Liver (tissue), 9 donors: ENCODE data around the gene SLC39A10. TPM values are rescaled to one million over a fixed set of nuclear protein-coding genes. Genes with fewer than 3 reads are reported as not detected.

Source experiments
- DNase-seq: peaks from one replicate; pipeline ENCODE4 v3.0.0-alpha.2; 2017; ENCODE audit warnings: low spot score
- H3K27ac ChIP-seq, 2 donors: one replicate each; pipeline ENCODE4 v1.7.0; 2013; ENCODE audit warnings: inconsistent platforms in 2 of 2, low read length in 2 of 2, control low read depth in 1 of 2, low read depth in 1 of 2, mild to moderate bottlenecking in 1 of 2
- H3K27me3 ChIP-seq, 4 donors: one replicate each; pipeline versions ENCODE4 v1.6.1 to v1.7.0; 2013; ENCODE audit warnings: low read length in 3 of 4, inconsistent platforms in 1 of 4, mild to moderate bottlenecking in 1 of 4, moderate library complexity in 1 of 4; ENCODE audit not compliant: control insufficient read depth in 4 of 4, insufficient read depth in 4 of 4
- H3K36me3 ChIP-seq, 4 donors: one replicate each; pipeline versions ENCODE4 v1.6.1 to v1.7.0; 2013; ENCODE audit warnings: low read length in 3 of 4, mild to moderate bottlenecking in 3 of 4, low read depth in 1 of 4, moderate library complexity in 1 of 4; ENCODE audit not compliant: control insufficient read depth in 4 of 4, insufficient read depth in 3 of 4
- H3K4me1 ChIP-seq, 4 donors: one replicate each; pipeline versions ENCODE4 v1.6.1 to v1.7.0; 2013; ENCODE audit warnings: low read length in 3 of 4, mild to moderate bottlenecking in 3 of 4, moderate library complexity in 1 of 4; ENCODE audit not compliant: control insufficient read depth in 4 of 4, insufficient read depth in 4 of 4
- H3K4me3 ChIP-seq, 3 donors: one replicate each; pipeline versions ENCODE4 v1.6.1 to v1.7.0; 2013; ENCODE audit warnings: low read length in 3 of 3, control low read depth in 1 of 3, low read depth in 1 of 3, mild to moderate bottlenecking in 1 of 3
- H3K9ac ChIP-seq, 2 donors: one replicate each; pipeline ENCODE4 v1.7.0; 2013; ENCODE audit warnings: low read length in 2 of 2, mild to moderate bottlenecking in 2 of 2, moderate library complexity in 2 of 2, control low read depth in 1 of 2, low read depth in 1 of 2
- H3K9me3 ChIP-seq, 4 donors: one replicate each; pipeline versions ENCODE4 v1.6.1 to v1.7.0; 2013; ENCODE audit warnings: low read length in 3 of 4; ENCODE audit not compliant: control insufficient read depth in 4 of 4
- ATF3 ChIP-seq: IDR thresholded peaks from 2 replicates; pipeline ENCODE4 v1.6.1; 2016; ENCODE audit warnings: antibody characterized with exemption
- CTCF ChIP-seq: fragments of 150-350 bp; IDR thresholded peaks from 2 replicates; pipeline ENCODE4 v1.5.1; 2017; ENCODE audit warnings: improper control_type of control experiment, low read depth, low read length; ENCODE audit not compliant: missing input control
- EGR1 ChIP-seq, 2 donors: IDR thresholded peaks; 2 replicates each; pipeline ENCODE4 v1.6.1; 2016 to 2018; ENCODE audit warnings: antibody characterized with exemption in 2 of 2, low read depth in 2 of 2
- FOXA1 ChIP-seq: IDR thresholded peaks from 2 replicates; pipeline ENCODE4 v1.6.1; 2016; ENCODE audit warnings: antibody characterized with exemption
- FOXA2 ChIP-seq: IDR thresholded peaks from 2 replicates; pipeline ENCODE4 v1.6.1; 2016; ENCODE audit warnings: antibody characterized with exemption
- GABPA ChIP-seq, 2 donors: IDR thresholded peaks in 1 of 2; conservative IDR thresholded peaks in 1 of 2; 2 replicates each; pipeline ENCODE4 v1.6.1; 2016; ENCODE audit warnings: antibody characterized with exemption in 2 of 2, mild to moderate bottlenecking in 1 of 2, moderate library complexity in 1 of 2
- HNF4A ChIP-seq, 2 donors: conservative IDR thresholded peaks; 2 replicates each; pipeline ENCODE4 v1.6.1; 2016; ENCODE audit warnings: antibody characterized with exemption in 2 of 2, mild to moderate bottlenecking in 2 of 2
- HNF4G ChIP-seq: IDR thresholded peaks from 2 replicates; pipeline ENCODE4 v1.6.1; 2016; ENCODE audit warnings: antibody characterized with exemption
- JUND ChIP-seq, 2 donors: IDR thresholded peaks; 2 replicates each; pipeline ENCODE4 v1.6.1; 2016; ENCODE audit warnings: antibody characterized with exemption in 2 of 2
- MAX ChIP-seq: IDR thresholded peaks from 2 replicates; pipeline ENCODE4 v1.6.1; 2016; ENCODE audit warnings: antibody characterized with exemption
- NR2F2 ChIP-seq: IDR thresholded peaks from 2 replicates; pipeline ENCODE4 v1.6.1; 2016; ENCODE audit warnings: antibody characterized with exemption
- RAD21 ChIP-seq, 2 donors: IDR thresholded peaks; 2 replicates each; pipeline ENCODE4 v1.6.1; 2016; ENCODE audit warnings: antibody characterized with exemption in 2 of 2, mild to moderate bottlenecking in 2 of 2
- REST ChIP-seq: IDR thresholded peaks from 2 replicates; pipeline ENCODE4 v1.6.1; 2016; ENCODE audit warnings: antibody characterized with exemption, mild to moderate bottlenecking
- RXRA ChIP-seq, 2 donors: IDR thresholded peaks; 2 replicates each; pipeline ENCODE4 v1.6.1; 2017 to 2018; ENCODE audit warnings: antibody characterized with exemption in 2 of 2, mild to moderate bottlenecking in 1 of 2
- SP1 ChIP-seq: IDR thresholded peaks from 2 replicates; pipeline ENCODE4 v1.6.1; 2018; ENCODE audit warnings: antibody characterized with exemption, mild to moderate bottlenecking
- TAF1 ChIP-seq: conservative IDR thresholded peaks from 2 replicates; pipeline ENCODE4 v1.6.1; 2016; ENCODE audit warnings: antibody characterized with exemption, mild to moderate bottlenecking
- YY1 ChIP-seq: IDR thresholded peaks from 2 replicates; pipeline ENCODE4 v1.6.1; 2016; ENCODE audit warnings: antibody characterized with exemption, mild to moderate bottlenecking
- ZBTB33 ChIP-seq: IDR thresholded peaks from 2 replicates; pipeline ENCODE4 v1.6.1; 2016; ENCODE audit warnings: antibody characterized with exemption
- WGBS: extraction: QIAGEN DNeasy Blood & Tissue Kit; methylation state at CpG from one replicate; pipeline ENCODE4 v1.1.7; 2013; 5-methylcytosine and 5-hydroxymethylcytosine counted together
- polyA plus RNA-seq, 2 donors: library from polyadenylated mRNA; stranded (reverse) in 1 of 2; unstranded in 1 of 2; fragments of 200-250 nt in 1 of 2; fragments of >200 nt in 1 of 2; fragmentation: Nextera tagmentation in 1 of 2; extraction: Ambion mirVana in 1 of 2; gene quantifications; one replicate each; pipeline versions ENCODE4 v1.2.1 to v1.2.3, GENCODE V29; 2013 to 2015
- total RNA-seq, 2 donors: library from RNA; depleted of rRNA; stranded (reverse); fragments of >200 nt; gene quantifications; one replicate each; pipeline ENCODE4 v1.2.3, GENCODE V29; 2014
- donor health status: healthy.
- donor health status: healthy.
- donor health status: healthy.
- donor health status: healthy.
- donor health status: healthy.

SLC39A10 gene
- total and polyA plus RNA-seq, 4 donors: 0.98 to 7.5 (median 3.4) TPM

GRCh38 chr2:195722075-195722474, 65.0 kb downstream of the SLC39A10 start:
- 93% methylated on average over 1 of the region's 1 CpG for WGBS
- DNase-seq: no peak
- Histone ChIP-seq H3K27me3 (no peaks in the 10 kb centered on the region), H3K27ac (no peak overlapping the region), H3K9ac (no peak overlapping the region), H3K9me3 (no peaks in the 10 kb centered on the region), H3K4me3 (no peak overlapping the region), H3K36me3 (no peaks in the 10 kb centered on the region), H3K4me1 (no peaks in the 10 kb centered on the region)
- TF ChIP-seq YY1: no peak
- TF ChIP-seq HNF4A (conservative IDR thresholded peaks at IDR 0.05): no peak
- TF ChIP-seq HNF4G: no peak
- TF ChIP-seq RXRA (IDR thresholded peaks at IDR 0.05): no peak
- TF ChIP-seq GABPA (IDR thresholded peaks at IDR 0.05 in 1 of 2, conservative IDR thresholded peaks at IDR 0.05 in 1 of 2): no peak
- no peak for TF ChIP-seq SP1
- TF ChIP-seq CTCF: no peak
- TF ChIP-seq REST: no peak
- no peak for TF ChIP-seq FOXA2
- no peak for TF ChIP-seq EGR1 (IDR thresholded peaks at IDR 0.05; ENCODE audit: low read depth in 2 of 2)
- no peak for TF ChIP-seq MAX
- TF ChIP-seq ZBTB33: no peak
- TF ChIP-seq ATF3: no peak

- 96% methylated on average over 4 of the region's 4 CpGs for WGBS
- Histone ChIP-seq H3K4me1 (no peaks in the 10 kb centered on the region), H3K27ac (no peak overlapping the region), H3K9ac (no peak overlapping the region), H3K27me3 (no peaks in the 10 kb centered on the region), H3K4me3 (no peak overlapping the region), H3K9me3 (no peaks in the 10 kb centered on the region), H3K36me3 (no peaks in the 10 kb centered on the region)
- DNase-seq: no peak
- TF ChIP-seq ZBTB33 (no peak), NR2F2 (no peak), FOXA2 (no peak), GABPA (IDR thresholded peaks at IDR 0.05 in 1 of 2, conservative IDR thresholded peaks at IDR 0.05 in 1 of 2) (no peak), RXRA (IDR thresholded peaks at IDR 0.05) (no peak), JUND (IDR thresholded peaks at IDR 0.05) (no peak), CTCF (no peak), HNF4A (conservative IDR thresholded peaks at IDR 0.05) (no peak), TAF1 (no peak), YY1 (no peak), FOXA1 (no peak), RAD21 (IDR thresholded peaks at IDR 0.05) (no peak), SP1 (no peak), MAX (no peak), EGR1 (IDR thresholded peaks at IDR 0.05; ENCODE audit: low read depth in 2 of 2) (no peak), ATF3 (no peak)
These were observed 70.1 kb downstream of the SLC39A10 start for GRCh38 chr2:195727106-195727505.
